HG03432 (cell line): ENCODE measurements around the gene SLC13A5.

Experiments
- ATAC-seq: cut with Tn5 transposase; IDR thresholded peaks from one replicate; pipeline ENCODE4 v1.9.1; 2021; ENCODE audit warnings: mild to moderate bottlenecking, moderate library complexity; ENCODE audit not compliant: unreplicated experiment

SLC13A5 gene

DNA sequence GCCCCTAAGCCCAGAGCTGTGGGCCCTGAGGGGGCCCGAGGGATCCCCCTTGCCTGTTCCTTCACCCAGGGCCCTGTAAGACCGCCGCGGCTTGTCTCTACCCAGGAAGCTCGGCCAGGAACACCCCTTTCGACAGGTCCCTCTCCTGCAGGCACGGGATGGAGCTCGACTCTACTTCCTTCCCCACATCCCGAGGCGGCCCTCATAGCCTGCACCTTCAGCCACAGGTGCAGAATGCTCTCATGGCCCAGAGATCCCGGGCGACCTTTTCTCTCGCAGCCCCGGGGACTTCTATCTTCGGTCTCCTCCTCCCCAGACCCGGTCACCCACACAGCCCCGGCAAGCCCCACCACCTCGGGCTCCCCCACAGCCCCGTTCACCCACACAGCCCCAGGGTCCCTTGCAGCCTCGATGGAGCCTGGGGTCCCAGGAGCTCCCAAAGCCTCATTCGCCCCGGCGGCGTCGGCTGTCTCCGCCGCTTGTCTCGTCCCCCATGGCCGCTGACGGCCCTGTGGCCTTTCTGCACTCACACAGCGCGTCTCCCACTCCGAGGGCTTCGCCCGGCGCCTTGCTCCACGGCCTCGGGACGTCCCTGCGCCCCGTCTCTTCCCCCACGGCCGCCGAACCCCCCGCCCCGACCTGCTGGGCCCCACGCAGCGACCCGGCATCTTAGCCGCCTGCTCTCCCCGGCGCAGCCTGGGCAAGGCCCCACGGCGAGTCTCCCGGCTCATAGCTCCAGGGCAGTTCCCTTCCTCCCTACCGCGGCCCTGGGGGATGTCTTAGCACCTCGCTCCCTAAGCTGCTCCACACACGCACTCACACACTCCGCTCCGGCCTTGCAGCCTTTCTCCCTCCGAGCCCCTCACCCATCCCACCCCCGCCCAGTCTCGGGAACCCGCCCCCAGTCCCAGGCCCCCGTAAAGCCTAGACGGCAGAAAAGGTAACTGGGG, 73.3 kb downstream of the SLC13A5 start:
- peak; percentile 14 for ATAC-seq

GRCh38 chr17:6639014-6639585, 74.1 kb downstream of the SLC13A5 start:
- no peak for ATAC-seq

DNA sequence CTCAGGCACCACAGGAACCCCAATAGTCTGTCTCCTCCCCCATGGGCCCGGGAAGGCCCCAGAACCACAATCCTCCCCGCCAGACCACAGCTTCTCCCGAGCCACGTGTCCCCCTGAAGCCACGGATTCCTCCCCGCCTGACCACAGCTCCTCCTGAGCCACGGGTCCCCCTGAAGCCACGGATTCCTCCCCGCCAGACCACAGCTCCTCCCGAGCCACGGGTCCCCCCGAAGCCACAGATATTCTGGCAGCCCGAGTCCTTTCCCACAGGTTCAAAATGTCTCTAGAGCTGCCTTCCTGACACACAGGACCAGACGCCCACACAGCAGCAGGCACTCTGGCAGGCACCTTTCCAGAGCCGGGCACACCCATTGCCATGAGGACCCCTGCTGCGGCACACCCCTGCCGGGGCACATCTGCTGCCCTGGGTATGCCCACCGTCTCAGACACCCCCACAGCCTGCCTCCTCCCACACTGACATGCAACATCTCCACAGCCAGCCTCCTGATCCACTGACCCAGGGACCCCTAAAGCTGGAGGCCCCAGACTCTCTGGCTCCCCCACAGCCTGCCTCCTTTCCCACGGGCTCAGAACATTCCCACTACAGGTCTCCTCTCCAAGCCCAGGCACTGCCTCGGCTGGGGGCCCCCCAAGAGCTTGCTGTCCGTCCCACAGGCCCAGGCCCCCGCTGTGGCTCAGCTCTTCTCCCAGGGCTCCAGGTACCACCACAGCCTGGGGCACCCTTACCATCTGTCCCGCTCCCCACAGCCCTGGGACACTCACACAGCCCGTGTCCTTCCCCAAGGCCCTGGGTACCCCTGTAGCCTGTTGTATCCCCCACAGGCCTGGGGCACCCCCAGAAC, 74.9 kb downstream of the SLC13A5 start:
- ATAC-seq: no peak

DNA sequence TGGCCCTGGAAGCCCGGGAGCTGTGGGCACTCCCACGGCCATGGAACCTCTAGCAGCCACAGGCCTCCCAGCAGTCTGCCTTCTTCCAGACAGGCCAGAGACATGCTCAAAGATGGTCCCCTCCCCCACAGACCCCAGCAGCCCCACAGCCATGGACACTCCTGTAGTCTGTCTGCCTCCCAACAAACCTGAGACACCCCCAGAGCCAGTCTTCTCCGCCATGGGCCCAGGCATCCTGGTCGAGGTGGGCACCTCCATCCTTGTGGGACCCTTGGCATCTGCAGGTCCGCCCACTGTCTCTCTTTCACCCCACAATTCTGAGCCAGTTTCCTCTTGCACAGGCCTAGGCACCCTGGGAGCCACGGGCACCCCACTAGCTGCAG, 75.7 kb downstream of the SLC13A5 start:
- no peak for ATAC-seq

GRCh38 chr17:6636616-6637457, 76.3 kb downstream of the SLC13A5 start:
- no peak for ATAC-seq

GRCh38 chr17:6636105-6636504, 77.1 kb downstream of the SLC13A5 start:
- ATAC-seq: no peak
